H1 (cell line): ENCODE measurements around the gene PLPPR1. TPM values are rescaled to one million over a fixed set of nuclear protein-coding genes. Genes with fewer than 3 reads are reported as not detected.

Experiments
- JUND ChIP-seq: IDR thresholded peaks from 2 replicates; pipeline ENCODE4 v1.6.1; 2011; ENCODE audit warnings: mild to moderate bottlenecking, improper control_type of control experiment, low read length
- polyA plus RNA-seq, 7 experiments: library from polyadenylated mRNA; depleted of rRNA in 3 of 7; stranded (reverse) in 5 of 7; unstranded in 2 of 7; fragments of >200 nt in 5 of 7; fragments of 200-250 nt in 2 of 7; gene quantifications; 1 replicate in 5 of 7; 2 replicates in 1 of 7; 4 replicates in 1 of 7; pipeline versions ENCODE4 v1.2.1 to v1.2.3, GENCODE V29; 2011 to 2013; ENCODE audit warnings: missing spikeins in 2 of 7, mixed read lengths in 2 of 7
- total RNA-seq: library from RNA; stranded (reverse); fragmentation: NEBNext Ultra II Directional; extraction: Animal tissue kit (Norgen Biotek cat#: 25700); gene quantifications from 2 replicates; pipeline ENCODE4 v1.2.1, GENCODE V29; 2021
- TF ChIP-seq, protein P1 (sequence below): fragments of 300-600 bp; sonication (generic); IDR thresholded peaks from 2 replicates; pipeline ENCODE4 v1.7.1; 2012; ENCODE audit warnings: low read length, moderate library complexity, mild to moderate bottlenecking, inconsistent platforms; ENCODE audit not compliant: insufficient replicate concordance

PLPPR1 gene
- total and polyA plus RNA-seq, 2 of the 8 experiments (the other 6 are each of a cell fraction or from before 2014, with no cell fraction given): 1.4 to 1.8 TPM

DNA sequence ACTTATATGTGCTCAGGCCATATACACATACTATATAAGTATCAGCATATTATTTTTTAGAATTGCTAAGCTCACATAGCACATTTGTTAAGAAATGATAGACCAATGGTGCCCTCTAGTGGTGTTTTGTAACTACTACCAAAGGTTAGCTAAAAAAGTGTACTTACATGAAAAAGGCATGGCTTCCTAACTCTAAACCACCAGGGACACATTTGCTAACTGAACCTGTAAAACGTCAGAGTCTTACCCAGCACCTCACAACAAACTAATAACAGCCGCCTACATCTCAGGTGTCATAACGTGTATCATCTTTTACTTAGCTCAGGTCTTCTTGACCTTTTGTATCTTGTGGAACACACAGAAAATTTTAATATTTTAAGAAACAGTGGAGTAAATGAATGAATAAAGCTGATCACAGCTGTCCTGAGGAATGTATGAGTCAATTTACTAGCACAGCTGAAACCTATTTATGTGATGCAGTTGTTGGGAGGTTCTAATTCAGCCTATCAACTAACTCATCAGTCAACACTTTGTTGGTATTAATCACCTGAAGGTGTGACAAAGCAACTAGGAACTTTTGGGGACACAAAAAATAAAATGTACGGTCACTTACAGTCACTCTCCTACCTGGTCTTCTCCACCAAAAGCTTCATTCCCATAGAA lies 283.4 kb downstream of the PLPPR1 start (continued):
- TF ChIP-seq JUND: no peak
- TF ChIP-seq, protein P1, sequence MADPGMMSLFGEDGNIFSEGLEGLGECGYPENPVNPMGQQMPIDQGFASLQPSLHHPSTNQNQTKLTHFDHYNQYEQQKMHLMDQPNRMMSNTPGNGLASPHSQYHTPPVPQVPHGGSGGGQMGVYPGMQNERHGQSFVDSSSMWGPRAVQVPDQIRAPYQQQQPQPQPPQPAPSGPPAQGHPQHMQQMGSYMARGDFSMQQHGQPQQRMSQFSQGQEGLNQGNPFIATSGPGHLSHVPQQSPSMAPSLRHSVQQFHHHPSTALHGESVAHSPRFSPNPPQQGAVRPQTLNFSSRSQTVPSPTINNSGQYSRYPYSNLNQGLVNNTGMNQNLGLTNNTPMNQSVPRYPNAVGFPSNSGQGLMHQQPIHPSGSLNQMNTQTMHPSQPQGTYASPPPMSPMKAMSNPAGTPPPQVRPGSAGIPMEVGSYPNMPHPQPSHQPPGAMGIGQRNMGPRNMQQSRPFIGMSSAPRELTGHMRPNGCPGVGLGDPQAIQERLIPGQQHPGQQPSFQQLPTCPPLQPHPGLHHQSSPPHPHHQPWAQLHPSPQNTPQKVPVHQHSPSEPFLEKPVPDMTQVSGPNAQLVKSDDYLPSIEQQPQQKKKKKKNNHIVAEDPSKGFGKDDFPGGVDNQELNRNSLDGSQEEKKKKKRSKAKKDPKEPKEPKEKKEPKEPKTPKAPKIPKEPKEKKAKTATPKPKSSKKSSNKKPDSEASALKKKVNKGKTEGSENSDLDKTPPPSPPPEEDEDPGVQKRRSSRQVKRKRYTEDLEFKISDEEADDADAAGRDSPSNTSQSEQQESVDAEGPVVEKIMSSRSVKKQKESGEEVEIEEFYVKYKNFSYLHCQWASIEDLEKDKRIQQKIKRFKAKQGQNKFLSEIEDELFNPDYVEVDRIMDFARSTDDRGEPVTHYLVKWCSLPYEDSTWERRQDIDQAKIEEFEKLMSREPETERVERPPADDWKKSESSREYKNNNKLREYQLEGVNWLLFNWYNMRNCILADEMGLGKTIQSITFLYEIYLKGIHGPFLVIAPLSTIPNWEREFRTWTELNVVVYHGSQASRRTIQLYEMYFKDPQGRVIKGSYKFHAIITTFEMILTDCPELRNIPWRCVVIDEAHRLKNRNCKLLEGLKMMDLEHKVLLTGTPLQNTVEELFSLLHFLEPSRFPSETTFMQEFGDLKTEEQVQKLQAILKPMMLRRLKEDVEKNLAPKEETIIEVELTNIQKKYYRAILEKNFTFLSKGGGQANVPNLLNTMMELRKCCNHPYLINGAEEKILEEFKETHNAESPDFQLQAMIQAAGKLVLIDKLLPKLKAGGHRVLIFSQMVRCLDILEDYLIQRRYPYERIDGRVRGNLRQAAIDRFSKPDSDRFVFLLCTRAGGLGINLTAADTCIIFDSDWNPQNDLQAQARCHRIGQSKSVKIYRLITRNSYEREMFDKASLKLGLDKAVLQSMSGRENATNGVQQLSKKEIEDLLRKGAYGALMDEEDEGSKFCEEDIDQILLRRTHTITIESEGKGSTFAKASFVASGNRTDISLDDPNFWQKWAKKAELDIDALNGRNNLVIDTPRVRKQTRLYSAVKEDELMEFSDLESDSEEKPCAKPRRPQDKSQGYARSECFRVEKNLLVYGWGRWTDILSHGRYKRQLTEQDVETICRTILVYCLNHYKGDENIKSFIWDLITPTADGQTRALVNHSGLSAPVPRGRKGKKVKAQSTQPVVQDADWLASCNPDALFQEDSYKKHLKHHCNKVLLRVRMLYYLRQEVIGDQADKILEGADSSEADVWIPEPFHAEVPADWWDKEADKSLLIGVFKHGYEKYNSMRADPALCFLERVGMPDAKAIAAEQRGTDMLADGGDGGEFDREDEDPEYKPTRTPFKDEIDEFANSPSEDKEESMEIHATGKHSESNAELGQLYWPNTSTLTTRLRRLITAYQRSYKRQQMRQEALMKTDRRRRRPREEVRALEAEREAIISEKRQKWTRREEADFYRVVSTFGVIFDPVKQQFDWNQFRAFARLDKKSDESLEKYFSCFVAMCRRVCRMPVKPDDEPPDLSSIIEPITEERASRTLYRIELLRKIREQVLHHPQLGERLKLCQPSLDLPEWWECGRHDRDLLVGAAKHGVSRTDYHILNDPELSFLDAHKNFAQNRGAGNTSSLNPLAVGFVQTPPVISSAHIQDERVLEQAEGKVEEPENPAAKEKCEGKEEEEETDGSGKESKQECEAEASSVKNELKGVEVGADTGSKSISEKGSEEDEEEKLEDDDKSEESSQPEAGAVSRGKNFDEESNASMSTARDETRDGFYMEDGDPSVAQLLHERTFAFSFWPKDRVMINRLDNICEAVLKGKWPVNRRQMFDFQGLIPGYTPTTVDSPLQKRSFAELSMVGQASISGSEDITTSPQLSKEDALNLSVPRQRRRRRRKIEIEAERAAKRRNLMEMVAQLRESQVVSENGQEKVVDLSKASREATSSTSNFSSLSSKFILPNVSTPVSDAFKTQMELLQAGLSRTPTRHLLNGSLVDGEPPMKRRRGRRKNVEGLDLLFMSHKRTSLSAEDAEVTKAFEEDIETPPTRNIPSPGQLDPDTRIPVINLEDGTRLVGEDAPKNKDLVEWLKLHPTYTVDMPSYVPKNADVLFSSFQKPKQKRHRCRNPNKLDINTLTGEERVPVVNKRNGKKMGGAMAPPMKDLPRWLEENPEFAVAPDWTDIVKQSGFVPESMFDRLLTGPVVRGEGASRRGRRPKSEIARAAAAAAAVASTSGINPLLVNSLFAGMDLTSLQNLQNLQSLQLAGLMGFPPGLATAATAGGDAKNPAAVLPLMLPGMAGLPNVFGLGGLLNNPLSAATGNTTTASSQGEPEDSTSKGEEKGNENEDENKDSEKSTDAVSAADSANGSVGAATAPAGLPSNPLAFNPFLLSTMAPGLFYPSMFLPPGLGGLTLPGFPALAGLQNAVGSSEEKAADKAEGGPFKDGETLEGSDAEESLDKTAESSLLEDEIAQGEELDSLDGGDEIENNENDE: no peak
- TF ChIP-seq, all 59 proteins: peak for 2
